Measurements from ENCODE around the gene SEMA3B.

- no peak for TF ChIP-seq MLX (CRISPR knock-in tag; IDR thresholded peaks at IDR 0.05)
- no peak for TF ChIP-seq ATF2 (CRISPR knock-in tag; IDR thresholded peaks at IDR 0.05; ENCODE audit: borderline replicate concordance, low read depth)
- TF ChIP-seq TEAD1 (CRISPR knock-in tag; IDR thresholded peaks at IDR 0.05), result no peak
- TF ChIP-seq E2F5 (CRISPR knock-in tag; IDR thresholded peaks at IDR 0.05), result no peak
- TF ChIP-seq HMGXB4 (CRISPR knock-in tag; IDR thresholded peaks at IDR 0.05), result no peak
- TF ChIP-seq CTCF (IDR thresholded peaks at IDR 0.05), result no peak
- no peak for TF ChIP-seq SP1 (CRISPR knock-in tag; conservative IDR thresholded peaks at IDR 0.05)
These were observed 6.2 kb upstream of the SEMA3B start for GRCh38 chr3:50262778-50263177.
